CD1c-positive myeloid dendritic cell (primary cell): ENCODE data around the gene MAP7.
"Not testable (repeated sequence)": the region's sequence is repeated elsewhere in the genome, so short reads cannot be mapped to it uniquely, and the experiment has no call there.

Source experiments
- DNase-seq: peaks from one replicate; pipeline ENCODE4 v3.0.0-alpha.2; 2016; ENCODE audit errors: extremely low spot score

MAP7 gene

DNA sequence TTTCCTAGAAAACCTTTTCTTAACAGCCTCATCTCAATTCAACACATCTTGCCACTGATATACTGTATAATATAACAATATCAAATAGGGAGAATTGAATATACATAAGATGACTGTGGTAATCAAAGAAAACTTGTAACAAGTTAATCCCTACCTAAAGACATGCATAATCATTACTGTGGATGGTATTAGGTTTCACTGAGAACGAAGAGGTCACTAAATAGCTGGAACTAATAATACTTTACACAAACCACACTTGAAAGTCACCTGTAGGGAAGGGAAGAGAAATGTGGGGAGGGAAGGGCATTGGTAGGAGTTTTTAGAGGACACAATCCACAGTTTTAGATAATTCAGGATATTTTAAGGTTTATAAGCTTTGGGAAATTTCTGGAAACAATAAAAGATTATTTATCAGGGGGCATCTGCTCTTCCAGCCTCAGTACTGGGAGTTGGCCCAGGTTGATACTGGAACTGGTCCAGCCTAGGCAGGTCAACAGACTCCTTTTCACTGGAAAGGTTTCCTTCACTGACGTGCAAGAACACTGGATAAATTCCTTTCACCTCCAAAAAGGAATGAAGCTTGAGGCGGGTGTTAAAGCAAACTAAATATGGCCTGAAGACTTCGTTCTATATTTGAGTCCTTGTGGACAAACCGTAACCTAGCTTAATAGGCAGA is 44.0 kb downstream of the MAP7 start:
- DNase-seq = no peak

DNA sequence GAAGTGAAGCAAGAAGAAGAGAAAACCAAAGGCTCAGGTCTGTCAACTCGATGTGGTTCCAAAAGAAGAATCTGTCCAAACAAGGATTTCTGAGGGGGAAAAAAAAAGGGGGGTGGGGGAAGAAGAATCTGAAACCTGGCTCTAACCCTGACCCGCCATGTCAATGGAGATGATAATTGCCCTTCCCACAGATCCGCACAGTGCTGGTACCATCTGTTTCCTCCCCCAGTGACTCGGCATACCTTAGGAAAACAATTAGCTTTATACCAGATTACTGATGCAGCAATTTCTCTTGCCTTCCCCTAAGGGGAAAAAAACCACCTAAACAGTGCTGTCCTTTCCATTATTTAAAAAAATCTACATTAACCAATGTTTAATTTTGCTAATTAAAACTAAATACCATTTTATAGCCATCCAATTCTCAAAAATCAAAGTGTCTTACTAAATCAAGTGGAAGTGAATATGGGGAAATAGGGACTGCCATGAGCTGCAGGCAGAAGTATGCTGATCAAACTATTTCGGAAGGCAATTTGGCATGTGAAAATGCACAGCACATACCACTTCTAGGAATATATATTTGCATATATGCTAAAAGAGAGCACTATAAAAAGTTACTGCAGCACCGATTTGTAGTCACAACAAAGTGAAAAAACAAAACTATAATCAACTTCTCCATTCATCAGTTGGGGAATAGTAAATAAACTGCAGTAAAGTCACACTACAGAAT is 46.8 kb downstream of the MAP7 start:
- DNase-seq = no peak

DNA sequence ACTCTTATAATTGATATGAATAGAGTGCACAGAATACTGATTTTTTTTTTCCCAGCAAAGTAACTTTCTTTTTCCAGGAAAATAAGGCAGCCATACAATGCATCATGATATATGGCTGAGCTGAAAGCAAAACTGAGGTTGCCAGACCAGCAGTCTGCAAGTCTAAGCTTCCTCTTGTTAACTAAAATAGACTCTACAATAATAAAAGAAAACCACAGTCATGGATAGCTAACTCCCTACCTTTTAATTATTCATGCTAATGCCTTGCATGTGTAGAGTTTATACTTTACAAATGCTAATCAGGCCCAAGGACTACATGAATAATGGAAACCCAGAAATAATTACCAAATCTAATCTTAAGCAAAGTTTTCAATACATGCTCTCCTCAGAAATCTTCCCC is 47.4 kb downstream of the MAP7 start:
- no peak for DNase-seq

DNA sequence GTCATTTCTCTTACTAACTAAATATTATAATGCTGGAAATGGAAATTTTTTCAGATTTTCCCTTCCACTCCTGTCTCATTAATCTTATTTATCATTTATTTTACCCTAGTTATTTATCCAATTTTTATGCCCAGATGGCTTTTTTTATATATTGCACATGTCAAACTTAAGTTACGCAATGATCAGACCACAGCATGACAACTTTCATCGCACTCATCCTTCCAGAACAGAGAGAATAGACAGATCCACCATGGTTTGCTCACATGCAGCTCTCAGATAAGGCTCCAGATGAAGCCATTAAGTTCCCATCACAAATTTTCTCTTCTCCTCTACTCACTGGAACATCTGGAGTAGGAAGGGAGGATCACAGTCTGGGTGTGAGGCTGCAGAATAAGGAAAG is 48.7 kb downstream of the MAP7 start:
- DNase-seq = no peak

DNA sequence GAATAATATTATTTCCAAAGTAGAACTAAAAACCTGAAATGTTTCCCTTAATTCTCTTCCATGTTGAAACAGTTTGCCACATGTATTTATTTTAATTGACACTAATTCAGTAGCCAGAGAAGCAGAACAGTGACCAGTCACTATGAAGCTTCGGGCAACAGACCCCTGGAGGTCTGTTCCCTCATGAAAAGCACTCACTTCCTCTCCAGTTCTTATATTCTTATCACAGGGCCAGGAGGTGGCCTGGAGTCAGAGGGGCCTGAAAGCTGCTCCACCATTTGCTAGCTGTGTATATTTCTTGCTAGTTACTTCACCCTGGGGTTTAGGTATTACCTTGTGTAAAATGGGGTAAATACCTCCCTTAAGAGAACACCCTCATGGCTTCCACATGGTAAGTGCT is 49.1 kb downstream of the MAP7 start:
- no peak for DNase-seq

DNA sequence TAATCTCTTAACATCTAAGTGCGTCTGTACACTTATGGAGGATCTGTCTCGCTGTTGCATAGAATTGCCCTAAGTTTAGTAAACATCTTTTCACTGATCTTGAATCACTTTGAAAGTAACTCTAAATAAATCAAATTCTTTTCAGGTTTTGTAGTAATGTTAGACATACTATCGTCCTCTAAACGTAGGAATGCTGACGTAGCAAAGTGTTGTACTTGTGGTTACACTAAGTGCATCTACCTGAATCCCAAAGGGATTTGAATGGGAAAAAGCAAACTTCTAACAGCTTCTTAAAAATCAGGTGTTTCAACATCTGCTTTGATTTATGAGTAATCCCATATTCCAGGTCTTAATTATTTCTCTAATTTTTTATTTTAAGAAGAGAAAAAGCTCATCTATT is 49.8 kb downstream of the MAP7 start:
- DNase-seq = no peak

DNA sequence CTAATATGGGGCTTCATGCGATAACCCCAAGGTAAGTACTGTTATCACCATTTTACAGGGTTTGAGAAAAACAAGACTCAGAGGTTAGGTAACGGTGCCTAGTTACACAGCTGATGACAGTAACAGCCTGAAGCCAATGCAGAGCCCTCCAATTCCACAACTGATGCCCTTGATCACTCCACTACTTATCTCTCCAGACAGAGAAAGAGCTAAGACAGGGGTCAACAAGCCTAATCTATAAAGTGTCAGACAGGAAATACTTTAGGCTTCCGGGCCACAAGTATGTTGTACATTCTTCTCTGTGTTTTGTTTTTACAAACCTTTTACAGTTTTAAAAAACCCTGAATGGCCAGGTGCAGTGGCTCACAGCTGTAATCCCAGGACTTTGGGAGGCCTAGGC is 50.9 kb downstream of the MAP7 start:
- no peak for DNase-seq

DNA sequence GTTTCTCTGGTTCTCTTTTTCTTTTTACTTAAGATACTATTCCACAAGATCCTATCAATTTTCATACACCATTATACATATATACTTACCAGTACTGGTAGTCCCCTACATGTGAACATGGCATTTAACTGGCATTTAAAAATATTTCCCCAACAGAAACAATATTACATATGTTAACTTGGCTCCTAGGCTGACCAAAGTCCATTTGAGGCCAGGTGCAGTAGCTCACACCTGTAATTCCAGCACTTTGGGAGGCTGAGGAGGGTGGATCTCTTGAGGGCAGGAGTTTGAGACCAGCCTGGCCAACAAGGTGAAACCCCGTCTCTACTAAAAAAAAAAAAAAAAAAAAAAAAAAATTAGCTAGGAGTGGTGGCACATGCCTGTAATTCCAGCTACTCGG is 53.8 kb downstream of the MAP7 start:
- not testable (repeated sequence) for DNase-seq

DNA sequence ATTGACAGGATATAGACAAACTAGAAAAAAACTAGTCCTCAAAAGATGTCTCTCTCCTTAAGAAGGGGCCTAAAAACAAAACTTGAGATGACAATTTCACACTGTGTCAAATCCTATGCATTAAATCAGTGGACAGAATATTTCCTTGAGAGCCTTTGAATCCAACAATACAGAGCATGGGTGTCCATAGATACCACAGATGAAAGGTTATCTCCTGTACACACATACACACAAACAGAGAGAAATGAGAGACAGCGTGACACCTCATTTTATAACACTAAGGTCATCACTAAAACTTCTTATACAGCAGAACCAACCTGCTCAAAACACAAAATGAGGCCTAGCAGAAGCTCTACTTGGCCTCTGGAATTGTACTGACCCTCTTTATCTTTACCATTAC is 55.5 kb downstream of the MAP7 start:
- no peak for DNase-seq

DNA sequence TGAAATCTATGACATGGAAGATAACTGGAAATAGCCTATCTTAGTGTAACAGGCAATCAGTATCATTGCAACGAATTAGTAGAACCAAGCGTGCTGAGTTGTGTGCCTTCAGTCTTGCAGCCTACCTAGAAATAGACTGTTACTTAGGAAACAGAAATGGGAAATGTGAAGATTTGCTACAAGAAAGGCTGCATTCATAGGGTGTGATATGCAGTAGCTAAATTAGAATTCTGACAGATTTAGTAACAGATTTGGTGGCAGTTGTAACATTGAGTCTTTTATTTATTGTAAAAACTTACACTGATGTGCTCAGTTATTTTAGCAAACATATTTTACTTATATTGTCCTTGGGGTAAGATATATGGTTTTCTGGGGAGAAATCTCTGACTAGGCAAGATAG is 56.2 kb downstream of the MAP7 start:
- no peak for DNase-seq

DNA sequence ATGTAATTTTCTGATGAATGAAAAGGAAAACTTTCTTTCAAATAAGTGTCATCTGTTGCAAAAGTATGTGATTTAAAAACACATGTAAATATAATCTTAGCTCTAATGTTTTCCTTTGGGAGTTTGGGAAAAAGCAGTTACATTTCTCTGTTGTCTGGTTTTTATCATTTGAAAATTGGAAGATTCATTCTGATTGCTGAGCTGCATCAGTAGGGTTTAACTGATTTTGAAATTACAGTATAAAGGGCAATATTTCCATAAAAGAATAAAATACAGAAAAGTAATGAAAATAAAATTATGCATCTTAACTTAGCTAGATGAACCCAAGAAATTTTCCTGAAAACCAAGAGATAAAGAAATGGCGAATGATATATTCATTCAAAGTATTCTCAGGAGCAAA is 57.8 kb downstream of the MAP7 start:
- no peak for DNase-seq

DNA sequence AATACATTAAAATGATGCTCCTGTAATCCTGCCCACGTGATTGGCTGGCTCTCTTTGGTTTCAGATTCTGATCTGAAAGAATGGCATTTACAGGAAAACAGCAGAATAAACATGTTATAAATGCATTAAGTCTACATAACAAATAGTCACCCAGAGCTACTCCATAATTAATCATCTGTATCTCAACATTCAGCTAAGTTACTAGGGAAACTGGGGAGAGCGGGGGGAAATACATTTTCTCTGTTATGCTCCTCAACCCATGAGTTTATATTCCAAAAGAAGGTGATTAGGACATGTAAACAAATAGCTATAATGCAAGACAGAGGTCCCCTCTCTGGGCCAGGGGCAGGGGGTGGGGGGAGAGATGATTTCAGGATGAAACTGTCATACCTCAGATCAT is 58.5 kb downstream of the MAP7 start:
- DNase-seq = no peak

DNA sequence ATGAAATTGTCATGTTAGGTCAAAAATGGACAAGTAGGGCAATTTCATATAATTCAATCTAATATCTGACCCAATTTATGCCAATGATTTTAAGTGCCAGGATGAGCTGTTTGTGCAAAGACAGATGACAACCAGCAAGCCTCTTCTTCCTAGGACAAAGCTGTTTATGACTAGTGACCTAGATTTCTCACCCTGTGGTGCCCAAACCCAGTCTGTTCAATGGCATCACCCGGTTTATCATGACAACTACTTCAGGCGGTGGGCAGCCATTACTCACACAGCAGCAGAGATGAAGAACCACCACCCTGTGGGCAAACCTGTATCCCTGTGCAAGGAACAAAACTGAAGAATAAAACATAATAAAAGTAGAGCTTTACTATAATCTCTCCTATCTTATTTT is 59.0 kb downstream of the MAP7 start:
- DNase-seq = no peak

DNA sequence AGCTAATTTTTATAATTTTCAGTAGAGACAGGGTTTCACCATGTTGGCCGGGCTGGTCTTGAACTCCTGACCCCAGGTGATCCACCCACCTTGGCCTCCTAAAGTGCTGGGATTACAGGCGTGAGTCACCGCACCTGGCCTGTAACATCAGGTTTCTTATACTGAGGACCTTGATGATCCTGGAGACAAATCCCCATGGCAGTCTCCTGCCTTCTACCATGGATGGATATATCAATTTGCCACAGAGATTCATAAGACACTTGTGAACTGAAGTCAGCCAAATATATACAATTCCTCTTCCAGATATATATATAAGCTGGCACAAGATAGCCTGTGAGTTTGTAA is 60.6 kb downstream of the MAP7 start:
- DNase-seq = not testable (repeated sequence)

DNA sequence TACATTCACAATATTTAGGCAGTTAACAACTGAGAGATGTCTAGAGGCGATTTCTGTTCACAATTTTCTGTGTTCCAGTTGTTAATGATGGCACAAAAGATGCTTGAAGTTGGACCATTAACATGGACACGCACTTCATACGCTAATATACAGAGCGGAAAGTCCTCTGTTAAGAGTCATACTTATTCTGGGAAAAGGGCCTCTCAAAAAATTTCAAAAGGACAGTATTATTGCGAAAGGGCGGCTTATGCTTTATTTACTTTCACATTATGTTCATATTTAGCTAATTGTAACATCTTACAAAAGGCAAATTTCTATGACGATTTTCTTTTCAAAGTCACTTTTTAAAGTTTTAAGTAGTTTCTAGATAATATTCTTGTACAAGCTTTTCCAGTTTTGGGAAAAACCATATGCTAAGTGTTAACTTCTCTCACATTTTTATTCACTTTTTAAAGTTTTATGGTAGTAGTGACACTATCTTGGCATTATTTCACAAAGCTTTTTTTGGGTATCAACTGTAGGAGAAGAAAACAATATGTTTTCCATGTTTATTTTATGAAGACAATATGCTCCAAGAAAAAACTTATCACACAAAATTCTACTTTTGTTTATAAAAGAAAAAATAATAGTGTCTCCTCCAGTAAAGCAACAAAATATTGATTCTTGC is 62.3 kb downstream of the MAP7 start:
- no peak for DNase-seq

DNA sequence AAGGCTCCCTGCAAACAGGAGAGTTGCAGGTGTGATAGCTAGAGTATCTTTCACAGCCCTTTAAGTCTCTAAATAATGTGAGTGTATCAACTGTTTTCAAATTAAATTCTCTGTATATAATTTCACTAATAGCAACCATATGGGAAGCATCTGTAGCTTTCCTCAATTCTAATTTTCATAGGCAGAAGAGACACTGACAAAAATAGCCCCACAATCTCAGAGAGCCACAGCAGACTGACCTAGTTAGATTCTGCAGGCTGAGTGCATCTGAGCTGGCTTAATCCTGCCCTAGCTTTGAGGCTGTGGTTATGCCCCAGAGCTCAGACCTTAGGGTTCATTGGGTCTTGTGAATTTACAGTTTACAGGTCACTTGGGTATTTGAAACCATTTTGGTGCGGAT is 63.9 kb downstream of the MAP7 start:
- DNase-seq = no peak

DNA sequence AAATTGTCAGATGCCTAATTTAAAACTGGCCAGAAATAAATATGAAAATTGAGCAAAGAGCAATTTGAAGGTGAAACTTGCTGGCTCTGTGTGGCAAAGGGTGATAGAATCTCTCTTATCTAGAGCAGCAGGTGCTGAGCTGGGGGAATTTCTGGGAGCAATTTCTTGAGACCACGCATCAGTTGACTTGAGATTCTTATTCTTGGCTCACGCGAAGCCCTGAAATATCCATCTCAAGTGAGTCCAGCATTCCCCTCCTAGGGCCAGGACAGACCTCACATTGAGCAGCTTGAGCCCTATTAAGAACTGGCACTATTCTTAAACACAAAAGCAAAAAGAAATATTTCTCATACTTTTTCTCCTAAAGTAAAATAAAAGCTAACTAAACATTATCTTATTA is 66.3 kb downstream of the MAP7 start:
- no peak for DNase-seq

DNA sequence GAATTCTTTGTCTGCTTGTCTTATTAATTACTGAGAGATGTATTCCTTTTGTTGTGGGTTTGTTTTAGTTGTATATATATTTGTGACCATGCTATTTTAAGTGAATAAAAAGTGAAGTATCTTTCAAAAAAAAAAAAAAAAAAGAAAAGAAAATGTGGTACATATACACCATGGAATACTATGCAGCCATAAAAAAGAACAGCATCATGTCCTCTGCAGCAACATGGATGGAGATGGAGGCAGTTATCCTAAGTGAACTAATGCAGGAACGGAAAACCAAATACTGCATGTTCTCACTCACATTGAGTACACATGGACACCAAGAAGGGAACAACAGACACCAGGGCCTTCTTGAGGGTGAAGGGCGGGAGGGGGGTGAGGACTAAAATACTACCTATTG is 67.2 kb downstream of the MAP7 start:
- not testable (repeated sequence) for DNase-seq

DNA sequence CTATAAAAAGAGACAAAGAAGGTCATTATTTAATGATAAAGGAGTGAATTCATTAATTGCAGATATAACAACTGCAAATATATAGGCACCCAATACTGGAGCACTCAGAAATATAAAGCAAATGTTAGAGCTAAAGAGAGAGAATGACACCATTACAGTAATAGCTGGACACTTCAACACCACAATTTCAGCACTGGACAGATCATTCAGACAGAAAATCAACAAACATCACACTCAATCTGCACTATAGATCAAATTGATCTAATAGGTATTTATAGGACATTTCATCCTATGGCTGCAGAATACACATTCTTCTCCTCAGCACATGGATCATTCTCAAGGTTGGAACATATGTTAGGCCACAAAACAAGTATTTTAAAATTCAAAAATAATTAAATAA is 72.7 kb downstream of the MAP7 start:
- DNase-seq = no peak

DNA sequence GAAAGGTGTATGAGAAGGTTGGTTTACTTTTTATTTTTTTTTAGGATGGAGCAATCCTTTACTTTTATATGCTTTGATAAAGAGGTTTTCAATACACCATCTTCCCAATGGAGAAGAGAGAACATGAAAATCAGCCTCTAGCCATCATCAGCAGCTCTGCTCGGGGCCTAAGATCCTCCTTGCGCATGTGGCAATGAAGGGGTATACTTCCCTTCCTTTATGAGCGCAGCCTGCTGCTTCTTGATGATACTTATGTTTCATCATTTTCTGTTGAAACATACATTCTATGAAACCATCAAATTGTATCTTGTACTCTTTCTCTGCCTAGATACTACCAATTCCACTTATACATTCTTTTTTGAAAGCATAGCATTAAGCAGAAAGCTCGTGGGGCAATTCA is 74.5 kb downstream of the MAP7 start:
- DNase-seq = no peak

DNA sequence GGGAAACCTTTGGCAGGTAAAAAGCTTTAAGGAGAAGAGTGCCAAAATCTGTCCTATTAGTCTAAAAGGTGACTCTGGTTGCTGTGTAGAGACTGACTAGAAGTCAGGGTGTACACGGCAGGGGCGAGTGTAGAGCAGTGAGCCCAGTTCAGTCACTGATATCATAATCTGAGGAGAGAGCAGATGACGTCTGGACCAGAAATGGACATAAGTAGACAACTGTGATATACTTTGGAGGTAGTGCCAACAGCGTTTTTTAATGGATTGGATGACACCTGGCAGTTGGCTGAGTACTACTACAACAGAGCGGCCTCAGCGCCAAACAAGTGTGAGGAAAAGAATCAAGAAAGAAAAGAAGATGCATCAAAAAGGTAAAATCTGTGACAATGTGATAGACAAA is 76.0 kb downstream of the MAP7 start:
- no peak for DNase-seq

DNA sequence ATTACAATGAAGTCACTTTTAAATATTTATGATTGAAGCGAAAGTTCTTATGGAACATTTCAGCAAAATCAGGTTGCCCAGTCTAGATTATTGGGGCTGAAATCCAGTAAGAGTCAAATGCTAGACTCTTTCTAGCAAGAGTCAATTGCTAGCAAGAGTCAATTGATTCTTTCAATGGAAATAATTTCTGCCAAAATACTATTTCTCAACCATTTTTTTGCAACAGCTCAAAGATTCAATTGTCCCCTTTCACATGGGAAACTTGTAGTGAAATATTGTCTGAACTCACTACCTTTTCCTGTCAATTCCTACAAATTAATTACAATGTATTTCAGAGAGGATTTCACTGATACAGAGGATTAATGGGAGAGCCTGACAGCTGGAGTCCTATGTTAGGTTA is 78.3 kb downstream of the MAP7 start:
- no peak for DNase-seq

DNA sequence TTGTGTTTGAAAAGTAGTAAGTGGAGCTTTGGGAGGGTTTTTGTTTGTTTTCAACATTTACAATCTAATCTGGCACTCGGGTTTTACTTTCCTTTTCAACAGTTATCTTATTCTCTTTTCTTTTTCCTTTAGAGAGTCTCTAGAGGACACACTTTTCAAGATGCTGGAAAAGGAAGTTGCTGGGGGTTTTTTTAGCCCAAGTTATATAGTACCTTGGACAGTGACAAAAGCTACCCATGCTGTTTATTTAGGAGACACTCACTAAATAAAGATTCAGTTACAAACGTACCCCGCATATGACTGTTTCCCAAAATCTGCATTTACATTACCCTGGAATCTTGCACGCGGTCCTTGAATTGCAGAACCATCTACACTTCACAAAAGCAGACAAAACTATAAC is 78.8 kb downstream of the MAP7 start:
- DNase-seq = no peak
